Urinary bladder (tissue), 4 donors: ENCODE measurements around the gene HHATL. TPM values are rescaled to one million over a fixed set of nuclear protein-coding genes. Genes with fewer than 3 reads are reported as not detected.

Source experiments
- DNase-seq: peaks from one replicate; pipeline ENCODE4 v3.0.0-alpha.2; 2015; ENCODE audit errors: extremely low spot score
- H3K27ac ChIP-seq: one replicate; pipeline ENCODE4 v1.5.1; 2013; ENCODE audit warnings: low read depth, mild to moderate bottlenecking, moderate library complexity
- H3K36me3 ChIP-seq: one replicate; pipeline ENCODE4 v1.6.1; 2013; ENCODE audit warnings: mild to moderate bottlenecking, moderate library complexity; ENCODE audit not compliant: insufficient read depth
- H3K4me1 ChIP-seq: one replicate; pipeline ENCODE4 v1.6.1; 2013; ENCODE audit warnings: mild to moderate bottlenecking, moderate library complexity; ENCODE audit not compliant: insufficient read depth
- H3K4me3 ChIP-seq: one replicate; pipeline ENCODE4 v1.5.1; 2013; ENCODE audit warnings: low read depth, low read length
- WGBS: extraction: QIAGEN DNeasy Blood & Tissue Kit; methylation state at CpG from one replicate; pipeline ENCODE4 v1.1.7; 2013; 5-methylcytosine and 5-hydroxymethylcytosine counted together
- polyA plus RNA-seq: library from polyadenylated mRNA; stranded (reverse); fragments of 200-250 nt; gene quantifications from one replicate; pipeline ENCODE4 v1.2.3, GENCODE V29; 2013
- total RNA-seq: library from RNA; depleted of rRNA; stranded (reverse); fragments of >200 nt; gene quantifications from one replicate; pipeline ENCODE4 v1.2.3, GENCODE V29; 2014
- donor health status: healthy with polysubstance abuse.
- donor health status: healthy.

Gene HHATL
- total and polyA plus RNA-seq, 2 donors: 0.08 to 0.69 TPM

- Histone ChIP-seq H3K27ac (no peak overlapping the region), H3K4me1 (no peaks in the 10 kb centered on the region), H3K4me3 (no peak overlapping the region), H3K36me3 (no peaks in the 10 kb centered on the region)
- 64% methylated on average over 4 of the region's 4 CpGs for WGBS
- DNase-seq: no peak
Observed at GRCh38 chr3:42660898-42661297, 41.7 kb downstream of the HHATL start.

DNA sequence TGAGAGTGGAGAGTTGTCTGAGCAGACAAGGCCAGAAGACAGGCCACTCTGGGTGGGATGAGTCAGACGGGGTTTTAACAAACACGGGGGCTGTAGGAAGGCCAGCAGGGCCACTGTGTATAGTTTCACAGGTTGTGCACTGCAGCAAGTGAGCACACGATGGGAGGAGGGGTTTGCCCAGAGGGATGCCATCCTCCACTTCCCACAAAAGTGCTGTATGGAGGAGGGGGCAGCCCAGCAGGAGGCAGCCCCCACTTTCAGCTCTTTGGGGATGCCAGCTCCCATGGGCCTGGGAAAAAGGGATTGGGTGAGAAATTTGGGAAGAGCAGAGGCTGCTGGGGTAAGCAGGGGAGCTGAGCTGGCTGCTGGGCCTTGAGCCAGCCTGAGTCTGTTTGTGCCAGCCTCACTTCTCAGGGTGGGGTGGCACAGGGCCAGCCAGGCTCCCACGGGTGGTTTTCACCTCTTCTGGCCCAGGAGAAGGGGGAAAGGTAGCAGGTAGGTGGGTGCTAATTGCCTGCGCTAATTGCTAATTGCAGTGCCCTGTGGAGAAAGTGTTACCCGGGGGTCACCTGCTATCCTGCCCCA lies 42.4 kb downstream of the HHATL start:
- no peaks in the 10 kb centered on the region for H3K4me1 ChIP-seq
- DNase-seq: no peak
- H3K36me3 ChIP-seq: no peaks in the 10 kb centered on the region
- no peak overlapping the region for H3K27ac ChIP-seq
- WGBS: 43% methylated on average over 6 of the region's 6 CpGs
- no peak overlapping the region for H3K4me3 ChIP-seq

- Histone ChIP-seq H3K4me3 (no peak overlapping the region), H3K27ac (no peak overlapping the region), H3K36me3 (no peaks in the 10 kb centered on the region), H3K4me1 (no peaks in the 10 kb centered on the region)
- no peak for DNase-seq
- WGBS: 78% methylated on average over 25 of the region's 25 CpGs
Observed at GRCh38 chr3:42659451-42660130, 43.0 kb downstream of the HHATL start.

GRCh38 chr3:42658771-42659390 lies 43.7 kb downstream of the HHATL start:
- no peak for DNase-seq
- no peak overlapping the region for H3K4me3 ChIP-seq
- no peaks in the 10 kb centered on the region for H3K36me3 ChIP-seq
- no peaks in the 10 kb centered on the region for H3K4me1 ChIP-seq
- WGBS: 75% methylated on average over 22 of the region's 22 CpGs
- no peak overlapping the region for H3K27ac ChIP-seq

GRCh38 chr3:42658091-42658770 lies 44.4 kb downstream of the HHATL start:
- no peaks in the 10 kb centered on the region for H3K36me3 ChIP-seq
- no peak overlapping the region for H3K4me3 ChIP-seq
- no peak overlapping the region for H3K27ac ChIP-seq
- WGBS: 88% methylated on average over 34 of the region's 34 CpGs
- DNase-seq: no peak
- H3K4me1 ChIP-seq: no peaks in the 10 kb centered on the region

- DNase-seq: no peak
- H3K4me1 ChIP-seq: no peaks in the 10 kb centered on the region
- 76% methylated on average over 4 of the region's 4 CpGs for whole genome bisulfite sequencing
- H3K36me3 ChIP-seq: no peaks in the 10 kb centered on the region
- H3K4me3 ChIP-seq: no peak overlapping the region
- no peak overlapping the region for H3K27ac ChIP-seq
Observed at GRCh38 chr3:42657675-42658074, 44.9 kb downstream of the HHATL start.

DNA sequence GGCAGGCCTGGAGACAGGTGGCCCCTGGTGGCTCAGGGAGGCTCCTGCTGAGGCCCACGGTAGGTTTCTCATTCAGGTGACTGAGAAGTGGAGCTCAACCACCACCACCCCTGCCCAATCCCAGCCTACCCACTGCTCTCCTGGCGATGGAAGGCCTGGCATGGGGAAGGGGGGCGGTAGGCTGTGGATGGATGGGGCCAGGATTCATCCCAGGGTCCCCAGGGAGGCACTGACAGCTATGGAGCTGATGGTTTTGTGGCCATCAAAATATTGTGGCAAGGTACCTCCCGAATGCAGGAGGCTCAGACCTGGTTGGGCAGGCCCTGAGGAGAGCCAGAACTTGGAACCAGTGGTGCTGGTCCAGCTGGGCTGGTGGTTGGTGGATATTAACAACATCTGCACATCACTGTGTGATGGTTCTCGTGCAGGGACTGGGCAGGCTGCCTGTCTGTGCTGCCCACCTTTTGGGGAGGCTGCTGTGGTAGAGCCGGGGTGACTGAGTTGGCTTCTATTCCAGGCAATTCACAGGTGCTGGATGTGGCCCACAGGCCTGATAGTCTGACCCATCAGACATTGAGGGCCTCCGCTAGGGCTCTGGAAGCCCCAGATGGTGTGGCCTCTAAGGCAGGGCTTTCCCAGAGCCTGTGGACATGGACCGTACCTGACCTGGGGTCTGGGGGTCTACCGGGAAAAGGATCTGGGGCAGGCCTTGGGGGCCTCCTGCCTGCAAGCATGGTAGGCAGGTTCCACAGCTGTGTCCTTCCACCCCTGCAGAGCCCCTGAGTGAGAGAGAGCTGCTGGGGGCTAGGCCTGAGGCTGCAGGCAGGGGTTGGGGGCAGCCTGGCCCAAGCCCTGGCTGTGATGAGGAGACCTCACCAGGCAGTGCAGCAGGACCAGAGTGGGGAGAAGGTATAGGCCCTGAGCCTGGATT lies 45.7 kb downstream of the HHATL start:
- no peaks in the 10 kb centered on the region for H3K4me1 ChIP-seq
- no peak overlapping the region for H3K27ac ChIP-seq
- WGBS: 87% methylated on average over 9 of the region's 9 CpGs
- DNase-seq: no peak
- H3K36me3 ChIP-seq: no peaks in the 10 kb centered on the region
- H3K4me3 ChIP-seq: no peak overlapping the region

DNA sequence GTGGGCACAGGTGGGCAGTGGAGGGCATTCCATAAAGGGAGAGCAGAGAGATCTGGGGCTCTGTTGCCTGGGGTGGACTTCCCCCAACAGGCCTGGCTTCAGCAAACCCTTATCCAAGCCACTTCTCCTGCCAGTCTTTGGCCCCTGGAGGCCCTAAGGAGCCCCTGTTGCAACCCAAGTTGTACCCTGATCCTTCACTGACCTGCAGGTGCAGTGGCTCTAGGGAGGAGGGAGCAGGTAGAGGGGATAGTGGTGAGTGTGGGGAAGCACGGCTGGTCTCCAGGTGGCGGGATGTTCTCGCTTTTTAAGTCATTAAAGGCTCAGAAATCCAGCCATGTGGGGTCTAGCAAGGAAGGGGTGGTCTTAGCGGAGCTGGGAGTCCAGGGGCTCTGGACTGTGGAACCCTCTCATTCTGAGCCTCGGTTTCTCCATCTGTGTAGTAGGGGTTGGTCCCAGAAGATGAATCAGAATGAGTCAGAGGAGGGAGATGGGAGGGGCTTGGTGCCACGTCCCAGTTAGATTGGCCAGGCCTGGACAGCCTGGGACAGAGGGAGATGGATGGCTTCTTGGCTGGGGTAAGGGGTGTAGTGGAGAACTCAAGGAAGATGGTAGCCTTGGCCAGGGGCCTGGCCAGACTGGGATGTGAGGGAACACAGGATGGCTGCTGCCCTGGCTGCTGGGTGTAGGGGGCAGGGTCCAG lies 46.5 kb downstream of the HHATL start:
- H3K4me1 ChIP-seq: no peaks in the 10 kb centered on the region
- DNase-seq: no peak

GRCh38 chr3:42655331-42655888 lies 47.2 kb downstream of the HHATL start:
- H3K36me3 ChIP-seq: no peaks in the 10 kb centered on the region
- H3K27ac ChIP-seq: peak overlapping the region; percentile 86
- 34% methylated on average over 4 of the region's 4 CpGs for WGBS
- DNase-seq: no peak
- H3K4me3 ChIP-seq: peak overlapping the region; percentile 80
- no peaks in the 10 kb centered on the region for H3K4me1 ChIP-seq

More for the DNA sequence above, 46.5 kb downstream of the HHATL start:
- WGBS: 76% methylated on average over 6 of the region's 6 CpGs
- Histone ChIP-seq H3K4me3 (no peak overlapping the region), H3K27ac (no peak overlapping the region), H3K36me3 (no peaks in the 10 kb centered on the region)

DNA sequence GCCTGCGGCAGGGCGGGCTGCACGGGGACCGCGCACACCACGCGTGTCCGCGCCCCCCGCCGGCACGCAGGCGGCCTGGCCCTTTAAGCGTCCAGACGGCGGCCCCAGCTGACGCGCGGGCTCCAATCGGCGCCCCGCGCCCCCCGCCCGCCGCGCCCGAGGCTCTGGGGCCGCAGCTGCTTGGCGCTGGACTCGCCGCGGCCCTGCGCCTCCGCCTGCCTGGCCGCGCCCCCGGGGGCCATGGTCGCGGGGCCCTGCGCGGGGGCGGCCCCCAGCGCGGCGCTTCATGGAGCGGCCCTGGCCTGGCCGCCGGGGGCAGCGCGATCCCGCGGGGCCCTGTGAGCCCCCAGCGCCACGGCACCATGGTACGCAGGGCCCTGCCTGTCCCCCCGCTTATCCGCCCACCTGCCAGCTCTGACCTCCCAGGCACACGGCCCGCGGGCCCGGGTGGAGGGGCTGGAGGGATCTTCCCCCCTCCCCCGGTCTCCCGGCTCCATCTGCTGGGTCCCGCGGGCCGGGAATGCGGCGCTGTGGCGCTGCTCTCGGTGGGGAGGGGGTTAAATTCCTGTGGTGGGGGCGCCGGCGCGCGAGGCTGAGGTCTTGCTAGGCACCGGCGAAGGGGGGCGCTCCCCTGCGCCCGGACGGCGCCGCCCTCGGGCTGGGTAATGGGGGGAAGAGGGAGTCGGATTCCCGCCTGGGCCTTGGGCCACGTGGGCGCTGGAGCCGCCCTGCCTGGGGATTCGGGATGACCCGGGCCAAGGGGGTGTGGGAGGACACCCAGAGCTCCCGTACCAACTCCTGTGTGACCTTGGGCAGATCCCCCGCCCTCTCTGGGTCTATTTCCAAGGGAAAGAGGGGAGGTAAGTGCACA lies 48.0 kb downstream of the HHATL start:
- H3K36me3 ChIP-seq: no peaks in the 10 kb centered on the region
- WGBS: 1% methylated on average over 93 of the region's 94 CpGs
- H3K27ac ChIP-seq: peak overlapping the region; percentile 86
- H3K4me1 ChIP-seq: no peaks in the 10 kb centered on the region
- peak overlapping the region; percentile 80 for H3K4me3 ChIP-seq
- no peak for DNase-seq

DNA sequence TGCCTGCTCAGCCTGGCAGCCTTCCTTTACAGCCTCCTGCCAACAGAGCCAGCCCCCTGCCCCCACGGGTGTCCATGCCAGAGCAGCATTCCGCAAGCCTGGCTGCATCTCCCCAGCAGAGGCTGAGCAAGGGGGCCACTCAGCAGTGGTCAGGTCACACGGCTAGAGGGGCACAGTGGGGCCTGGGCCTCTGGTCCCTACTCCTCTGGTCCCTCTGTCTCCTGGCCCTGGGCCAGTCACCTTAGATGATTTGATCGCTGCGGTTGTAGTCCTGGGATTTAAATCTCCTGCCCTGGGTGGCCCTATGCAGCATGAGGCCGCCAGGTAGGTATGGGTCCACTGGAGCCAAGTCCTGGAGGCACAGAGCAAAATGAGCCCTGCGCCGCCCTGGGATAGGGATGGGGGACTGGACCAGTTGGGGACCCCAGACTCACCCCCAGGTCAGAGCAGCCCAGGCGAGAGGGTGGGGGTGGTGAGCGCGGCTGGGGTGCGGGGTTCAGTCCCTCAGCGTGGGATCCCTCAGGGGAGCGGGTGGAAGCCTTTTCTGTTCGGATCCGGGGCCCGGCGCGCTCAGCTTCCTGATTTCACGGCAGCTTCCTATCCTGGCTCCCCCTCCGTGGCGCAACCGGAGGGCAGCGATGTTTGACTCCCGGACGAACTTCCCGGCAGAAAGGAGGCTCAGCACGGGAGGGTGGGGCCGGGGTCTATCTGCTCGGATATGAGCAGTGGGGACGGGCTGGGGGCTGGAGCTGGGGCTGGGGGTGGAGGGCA lies 48.9 kb downstream of the HHATL start, which contains the start of gene ZBTB47:
ZBTB47 (plus strand) TSS at position 138 of the 771 bp plus-strand sequence. CDS start 4,659 bp downstream, outside the sequence.
- peak within 1 kb of the TSS; percentile 80 for H3K4me3 ChIP-seq
- H3K27ac ChIP-seq: peak within 1 kb of the TSS; percentile 86
- no peaks in the 10 kb centered on the region for H3K36me3 ChIP-seq
- DNase-seq: no peak
- no peaks in the 10 kb centered on the region for H3K4me1 ChIP-seq
- 4% methylated on average over 31 of the region's 31 CpGs for WGBS
